HUES48 (cell line): ENCODE measurements around the gene SMIM21.

Experiments
- H3K27ac ChIP-seq: one replicate; pipeline ENCODE4 v1.7.0; 2013; ENCODE audit warnings: low read depth, low read length, inconsistent platforms
- H3K27me3 ChIP-seq: 2 replicates; pipeline ENCODE4 v1.6.1; 2013; ENCODE audit warnings: mild to moderate bottlenecking, low read length; ENCODE audit not compliant: control insufficient read depth, insufficient read depth
- H3K36me3 ChIP-seq: 2 replicates; pipeline ENCODE4 v1.6.1; 2013; ENCODE audit warnings: low read length; ENCODE audit not compliant: control insufficient read depth, insufficient read depth
- H3K4me1 ChIP-seq: 2 replicates; pipeline ENCODE4 v1.6.1; 2013; ENCODE audit warnings: mild to moderate bottlenecking, low read length; ENCODE audit not compliant: control insufficient read depth, insufficient read depth
- H3K4me3 ChIP-seq: 2 replicates; pipeline ENCODE4 v1.5.1; 2013; ENCODE audit warnings: mild to moderate bottlenecking, low read depth, low read length
- H3K9ac ChIP-seq: 2 replicates; pipeline ENCODE4 v1.6.1; 2013; ENCODE audit warnings: mild to moderate bottlenecking, low read depth, low read length, moderate library complexity
- H3K9me3 ChIP-seq: 2 replicates; pipeline ENCODE4 v1.6.1; 2013; ENCODE audit warnings: low read length; ENCODE audit not compliant: control insufficient read depth, insufficient read depth

The SMIM21 gene

DNA sequence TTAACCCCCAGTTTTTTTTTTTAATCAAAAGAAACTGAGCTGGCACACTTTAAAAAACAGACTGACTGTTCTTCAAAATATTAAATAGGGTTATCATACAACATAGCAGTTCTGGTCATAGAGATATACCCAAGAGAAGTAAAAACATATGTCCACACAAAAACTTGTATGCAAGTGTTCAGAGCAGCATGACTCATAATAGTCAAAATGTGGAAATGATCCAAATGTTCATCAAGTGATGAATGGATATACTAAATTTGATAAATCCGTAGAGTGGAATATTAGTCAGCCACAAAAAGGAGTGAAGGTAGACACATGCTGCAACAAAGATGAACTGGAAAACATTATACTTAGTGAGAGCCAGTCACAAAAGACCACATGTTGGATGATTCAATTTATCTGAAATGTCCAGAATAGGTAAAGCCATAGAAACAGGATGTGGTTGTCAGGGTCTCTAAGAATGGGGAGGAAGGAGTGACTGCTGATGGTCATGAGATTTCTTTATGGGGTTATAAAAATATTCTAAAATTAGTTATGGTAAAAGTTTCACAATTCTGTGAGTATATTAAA lies 5.1 kb downstream of the SMIM21 start:
- H3K36me3 ChIP-seq = no peaks in the 10 kb centered on the region
- H3K4me3 ChIP-seq = no peak overlapping the region
- no peak overlapping the region for H3K9ac ChIP-seq
- no peaks in the 10 kb centered on the region for H3K27me3 ChIP-seq
- no peak overlapping the region for H3K27ac ChIP-seq
- no peaks in the 10 kb centered on the region; the same call in 1 of the 2 replicates for H3K9me3 ChIP-seq
- H3K4me1 ChIP-seq = no peaks in the 10 kb centered on the region

DNA sequence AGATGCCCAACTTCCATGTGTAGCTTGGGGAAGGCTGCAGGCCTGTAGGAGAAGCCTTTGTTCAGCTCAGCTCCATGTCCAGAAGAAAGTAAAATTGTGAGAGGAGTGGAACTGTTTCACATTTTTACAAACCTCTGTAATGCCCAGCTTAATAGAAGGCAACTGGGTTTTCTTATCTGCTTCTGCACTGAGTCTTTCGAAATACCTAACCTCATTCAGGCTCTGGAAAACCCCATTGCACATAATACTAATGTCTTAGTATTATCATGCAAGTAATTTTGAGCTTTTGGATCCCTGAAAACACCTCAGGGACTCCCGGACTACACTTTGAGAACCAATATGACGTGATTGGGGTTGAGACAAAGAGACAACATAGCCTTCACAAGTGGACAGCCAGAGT lies 5.8 kb downstream of the SMIM21 start:
- Histone ChIP-seq H3K4me1 (no peaks in the 10 kb centered on the region), H3K36me3 (no peaks in the 10 kb centered on the region), H3K4me3 (no peak overlapping the region), H3K9me3 (no peaks in the 10 kb centered on the region; the same call in 1 of the 2 replicates), H3K27me3 (no peaks in the 10 kb centered on the region), H3K27ac (no peak overlapping the region), H3K9ac (no peak overlapping the region)

GRCh38 chr18:75418293-75419005 lies 9.1 kb downstream of the SMIM21 start:
- no peaks in the 10 kb centered on the region for H3K4me1 ChIP-seq
- H3K4me3 ChIP-seq = no peak overlapping the region
- no peak overlapping the region for H3K27ac ChIP-seq
- H3K9ac ChIP-seq = no peak overlapping the region
- no peaks in the 10 kb centered on the region for H3K36me3 ChIP-seq
- no peaks in the 10 kb centered on the region for H3K27me3 ChIP-seq
- H3K9me3 ChIP-seq = no peaks in the 10 kb centered on the region; the same call in 1 of the 2 replicates

DNA sequence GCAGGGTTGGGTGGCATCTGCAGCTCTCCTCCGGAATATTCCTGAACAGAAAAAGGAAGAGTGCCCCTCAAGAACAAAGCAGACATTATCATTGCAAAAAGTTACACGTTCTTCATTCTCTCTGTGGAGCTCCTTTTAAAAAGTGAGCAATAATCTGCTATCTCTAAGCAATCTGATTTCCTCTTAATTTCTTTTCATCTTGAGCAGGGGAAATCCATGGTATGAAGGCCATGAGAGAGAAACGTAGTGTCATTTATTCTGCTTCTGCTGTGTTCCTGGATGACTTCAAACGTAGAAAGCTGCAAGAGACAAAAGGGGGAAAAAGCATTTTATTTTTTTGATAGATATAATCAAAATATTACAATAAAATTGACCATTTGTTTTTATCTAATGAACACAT lies 16.9 kb downstream of the SMIM21 start:
- Histone ChIP-seq H3K9me3 (no peaks in the 10 kb centered on the region), H3K9ac (no peak overlapping the region), H3K27me3 (0 out of 2 replicates have a peak, but pooled peaks cover 7% of the 10 kb centered on the region), H3K27ac (no peak overlapping the region), H3K4me1 (peaks cover 16% of the 10 kb centered on the region), H3K4me3 (no peak overlapping the region), H3K36me3 (no peaks in the 10 kb centered on the region)

DNA sequence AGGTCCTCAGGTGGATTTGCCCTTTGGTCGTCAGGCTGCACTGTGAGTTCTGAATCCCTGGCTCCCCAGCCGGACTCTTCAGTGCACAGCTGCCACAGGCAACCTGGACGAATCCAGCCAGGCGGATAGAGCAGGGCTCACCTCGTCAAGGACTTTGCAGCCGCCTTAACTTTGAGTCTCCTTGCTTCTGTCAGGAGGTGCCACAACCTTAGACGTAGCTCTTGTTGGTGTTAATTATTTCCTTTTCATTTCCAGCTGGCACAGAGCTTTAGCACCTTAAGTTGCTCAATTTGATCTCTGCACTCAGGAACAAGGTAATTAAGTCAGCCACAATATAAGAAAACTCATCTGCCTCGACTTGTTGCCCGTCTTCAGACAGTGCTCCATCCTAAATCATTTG lies 17.7 kb downstream of the SMIM21 start:
- H3K4me3 ChIP-seq = no peak overlapping the region
- no peak overlapping the region for H3K9ac ChIP-seq

DNA sequence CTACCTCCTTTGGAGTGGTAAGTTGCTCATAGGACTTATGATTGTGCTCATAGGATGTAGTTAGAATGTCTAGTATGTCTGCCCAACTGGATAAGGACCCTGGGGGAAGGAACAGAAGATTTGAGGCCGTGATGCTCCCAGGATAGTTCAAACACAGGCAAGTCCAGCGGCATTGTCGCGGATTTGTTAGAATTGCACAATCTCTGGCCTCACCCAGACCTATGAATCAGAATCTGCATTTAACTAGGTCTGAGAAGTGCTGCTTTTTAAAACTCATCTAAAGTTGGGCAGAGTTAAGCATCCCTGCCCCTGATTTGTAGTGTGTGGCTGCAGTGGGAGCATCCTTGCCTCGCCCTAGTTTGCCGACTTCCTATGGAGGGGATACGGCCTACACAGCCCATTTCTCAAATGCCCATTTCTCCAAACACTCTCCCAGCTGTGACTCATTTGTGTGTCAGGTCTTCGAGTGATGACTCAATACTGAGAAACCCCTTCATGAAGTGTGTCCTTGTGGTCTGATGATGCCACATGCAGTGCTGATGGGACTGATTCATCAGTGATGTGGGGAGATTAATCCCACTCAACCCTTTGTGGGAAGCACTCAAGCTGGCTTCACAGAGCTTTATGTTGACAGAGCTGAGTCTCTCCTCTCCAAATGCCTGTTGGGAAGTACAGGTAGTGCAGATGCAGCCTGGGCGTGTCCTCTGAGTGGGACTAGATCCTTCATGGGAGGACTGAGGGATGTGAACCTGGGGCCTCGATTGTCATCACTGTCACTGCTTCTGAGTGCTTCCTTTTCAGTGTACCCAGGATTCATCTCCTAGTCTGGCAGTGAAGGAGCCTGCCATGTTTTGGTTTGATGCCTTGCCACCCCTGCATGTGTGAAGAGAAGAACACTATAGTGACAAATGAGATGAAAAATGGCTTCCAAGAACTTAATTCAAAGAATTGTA lies 18.7 kb downstream of the SMIM21 start:
- Histone ChIP-seq H3K9me3 (no peaks in the 10 kb centered on the region), H3K4me1 (peaks cover 16% of the 10 kb centered on the region), H3K27ac (no peak overlapping the region)

More for the DNA sequence above, 17.7 kb downstream of the SMIM21 start:
- no peaks in the 10 kb centered on the region for H3K36me3 ChIP-seq
- 0 out of 2 replicates have a peak, but pooled peaks cover 7% of the 10 kb centered on the region for H3K27me3 ChIP-seq
- H3K27ac ChIP-seq = no peak overlapping the region
- H3K4me1 ChIP-seq = peaks cover 16% of the 10 kb centered on the region
- no peaks in the 10 kb centered on the region for H3K9me3 ChIP-seq

DNA sequence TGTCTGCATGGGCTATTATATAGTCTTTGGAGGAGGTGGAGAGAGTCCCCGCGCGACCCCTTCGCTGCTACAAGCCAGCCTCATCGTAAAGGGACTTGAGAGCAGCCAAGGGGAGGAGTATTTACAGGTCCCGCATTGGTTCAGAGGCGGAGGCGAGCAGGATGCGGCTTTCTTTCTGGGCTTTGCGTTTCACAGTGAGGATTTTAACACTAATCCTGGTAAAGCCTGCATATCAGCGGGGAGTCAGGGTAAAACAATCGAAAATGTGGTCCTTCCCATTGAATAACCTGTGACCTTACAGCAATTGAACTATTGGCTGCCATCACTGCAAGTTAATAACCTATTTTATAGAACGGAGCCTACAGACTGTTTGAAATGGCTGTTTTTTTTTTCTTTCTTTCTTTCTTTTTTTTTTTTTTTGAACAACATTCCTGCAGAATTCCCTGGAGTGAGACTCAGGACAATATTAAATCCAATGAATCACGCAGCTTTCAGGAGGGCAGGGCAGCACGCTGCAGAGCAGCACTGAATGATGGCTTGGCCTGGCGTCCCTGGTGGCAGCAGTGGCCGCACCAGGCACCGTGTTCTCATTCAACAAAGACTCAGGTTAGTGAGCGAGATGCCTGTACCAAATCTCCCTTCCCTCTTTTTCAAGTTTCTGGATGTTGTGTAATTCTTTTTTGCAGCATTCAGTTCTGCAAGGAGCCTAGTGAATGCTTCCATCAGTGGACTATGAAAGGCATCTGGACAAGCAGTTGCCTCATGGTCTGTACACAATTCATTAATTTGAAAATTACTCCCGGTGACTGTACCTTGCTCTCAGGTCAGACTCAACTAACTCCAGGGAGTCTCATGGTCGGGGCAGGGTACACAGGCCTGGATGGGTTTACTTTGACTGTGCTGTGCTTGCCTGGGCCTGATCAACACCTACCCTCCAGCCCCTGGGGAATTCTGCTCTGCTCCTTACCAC lies 19.8 kb downstream of the SMIM21 start:
- Histone ChIP-seq H3K27ac (no peak overlapping the region), H3K4me1 (peaks cover 16% of the 10 kb centered on the region), H3K27me3 (0 out of 2 replicates have a peak, but pooled peaks cover 7% of the 10 kb centered on the region), H3K36me3 (no peaks in the 10 kb centered on the region), H3K9me3 (no peaks in the 10 kb centered on the region), H3K9ac (no peak overlapping the region), H3K4me3 (no peak overlapping the region)

More for the DNA sequence above, 18.7 kb downstream of the SMIM21 start:
- Histone ChIP-seq H3K36me3 (no peaks in the 10 kb centered on the region), H3K4me3 (no peak overlapping the region), H3K9ac (no peak overlapping the region), H3K27me3 (0 out of 2 replicates have a peak, but pooled peaks cover 7% of the 10 kb centered on the region)

DNA sequence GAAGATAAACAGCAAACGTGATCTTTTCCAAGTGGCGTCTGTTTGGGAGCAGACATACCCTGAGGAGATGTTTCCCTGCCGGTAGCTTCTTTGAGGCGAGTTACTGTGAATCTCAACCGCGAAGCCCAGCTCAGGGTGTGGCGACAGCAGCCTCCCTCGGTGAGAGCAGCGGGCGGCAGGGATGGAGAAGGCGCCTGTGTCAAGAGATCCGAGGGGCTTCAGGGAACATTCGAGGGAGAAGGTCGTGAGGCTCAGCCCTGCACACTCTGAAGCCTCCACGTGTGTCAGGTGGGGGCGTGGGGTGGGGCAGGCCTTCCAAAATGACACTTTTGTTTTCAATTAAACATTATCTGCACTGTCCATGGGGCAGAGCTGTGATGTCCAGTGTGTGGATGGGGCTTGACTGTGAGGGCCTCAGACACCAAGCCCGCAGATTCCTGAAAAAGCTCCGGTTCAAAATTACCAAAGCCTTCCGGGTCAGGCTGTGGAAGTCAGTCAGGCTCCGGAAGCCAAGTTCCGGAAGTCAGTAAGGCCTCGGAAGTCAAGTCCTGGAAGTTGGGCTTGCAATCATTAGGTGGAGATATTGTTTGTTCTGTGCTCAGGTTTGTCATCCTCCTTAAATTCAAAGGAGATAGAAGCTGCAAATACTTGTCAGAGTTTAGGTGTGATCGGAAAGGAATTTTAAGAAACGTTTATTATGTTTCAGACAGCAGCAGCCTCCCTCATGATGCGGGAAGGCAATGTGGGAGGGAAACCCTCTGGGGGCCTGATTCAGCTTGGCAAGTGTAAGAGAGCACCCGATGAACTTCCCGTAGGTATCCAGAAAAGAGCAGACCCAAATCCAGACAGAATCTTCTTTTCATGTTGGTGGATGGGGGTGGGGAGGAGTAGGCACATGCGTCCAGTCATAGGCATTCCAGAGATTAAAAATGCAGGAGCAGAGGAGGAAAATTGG lies 20.7 kb downstream of the SMIM21 start:
- H3K27me3 ChIP-seq = 0 out of 2 replicates have a peak, but pooled peaks cover 7% of the 10 kb centered on the region
- H3K4me3 ChIP-seq = no peak overlapping the region
- peaks cover 16% of the 10 kb centered on the region for H3K4me1 ChIP-seq
- H3K36me3 ChIP-seq = no peaks in the 10 kb centered on the region
- no peaks in the 10 kb centered on the region for H3K9me3 ChIP-seq
- no peak overlapping the region for H3K9ac ChIP-seq
- H3K27ac ChIP-seq = no peak overlapping the region

DNA sequence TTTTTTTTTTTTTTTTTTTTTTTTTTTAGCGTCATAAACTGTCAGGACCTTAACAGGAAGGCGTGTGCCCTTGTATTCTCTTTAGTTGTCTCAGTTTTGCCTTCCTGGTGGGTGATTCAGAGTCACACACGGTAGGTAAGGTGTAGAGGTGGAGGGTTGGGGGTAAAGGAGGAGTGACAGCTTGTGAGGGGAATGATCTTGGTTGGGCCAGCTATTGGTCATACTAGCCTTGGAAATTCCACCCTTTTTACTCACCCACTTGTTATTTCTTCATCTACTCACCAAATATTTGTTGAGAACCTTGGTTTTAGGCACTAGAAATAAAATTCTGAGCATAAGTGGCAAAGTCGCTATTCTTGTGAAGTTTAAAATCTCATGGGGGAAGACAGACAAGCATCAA lies 22.2 kb downstream of the SMIM21 start:
- H3K27ac ChIP-seq = no peak overlapping the region
- H3K9me3 ChIP-seq = no peaks in the 10 kb centered on the region
- H3K9ac ChIP-seq = no peak overlapping the region
- H3K4me3 ChIP-seq = no peak overlapping the region
- H3K4me1 ChIP-seq = peaks cover 16% of the 10 kb centered on the region
- H3K27me3 ChIP-seq = 0 out of 2 replicates have a peak, but pooled peaks cover 7% of the 10 kb centered on the region
- no peaks in the 10 kb centered on the region for H3K36me3 ChIP-seq
